ENCODE results near the gene CCDC174.

CCDC174 gene

GRCh38 chr3:14633819-14634424 is 17.6 kb upstream of the CCDC174 start:
- no peak for TF ChIP-seq ZNF274 (IDR thresholded peaks at IDR 0.05; ENCODE audit: low read depth, low read length)
- H3K4me3 ChIP-seq (ENCODE audit: low read length), result no peak overlapping the region

DNA sequence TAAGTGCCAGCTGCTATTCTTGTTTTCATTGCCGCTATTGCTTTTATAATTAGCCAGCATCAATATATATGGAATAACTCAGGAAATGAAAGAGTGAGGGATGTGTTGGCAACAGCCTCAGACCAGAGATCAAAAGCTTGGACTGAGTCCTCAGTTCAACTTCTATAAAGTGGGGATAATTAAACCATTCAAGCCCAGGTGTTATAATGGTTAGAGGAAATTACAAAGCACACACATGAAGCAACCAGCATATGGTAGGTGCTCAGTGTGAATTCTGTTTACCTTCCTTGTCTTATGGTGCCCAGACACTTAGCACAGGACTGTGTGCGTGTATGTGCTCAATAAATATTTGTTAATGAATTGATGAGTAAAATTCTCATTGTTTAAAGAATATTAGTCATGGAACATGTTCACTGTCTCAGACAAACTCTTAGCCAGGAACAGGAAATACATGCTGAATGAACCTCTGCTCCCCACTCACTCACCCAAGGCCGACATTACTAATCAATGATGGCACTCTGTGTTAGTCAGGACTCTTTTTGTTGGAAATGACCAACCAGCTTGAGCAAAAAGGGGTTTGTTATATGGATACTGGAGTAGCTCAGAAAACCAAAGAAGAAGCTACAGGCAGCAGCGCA is 16.7 kb upstream of the CCDC174 start:
- no peak for TF ChIP-seq ZNF274 (IDR thresholded peaks at IDR 0.05; ENCODE audit: low read depth, low read length)
- H3K4me3 ChIP-seq (ENCODE audit: low read length), result no peak overlapping the region

- TF ChIP-seq ZNF274 (IDR thresholded peaks at IDR 0.05; ENCODE audit: low read depth, low read length), result no peak
- no peak overlapping the region for H3K4me3 ChIP-seq (ENCODE audit: low read length)
Measured at GRCh38 chr3:14636496-14637087, 15.0 kb upstream of the CCDC174 start.

- no peak for TF ChIP-seq ZNF274 (IDR thresholded peaks at IDR 0.05; ENCODE audit: low read depth, low read length)
- H3K4me3 ChIP-seq (ENCODE audit: low read length), result no peak overlapping the region
Measured at GRCh38 chr3:14640157-14640562, 11.4 kb upstream of the CCDC174 start.

DNA sequence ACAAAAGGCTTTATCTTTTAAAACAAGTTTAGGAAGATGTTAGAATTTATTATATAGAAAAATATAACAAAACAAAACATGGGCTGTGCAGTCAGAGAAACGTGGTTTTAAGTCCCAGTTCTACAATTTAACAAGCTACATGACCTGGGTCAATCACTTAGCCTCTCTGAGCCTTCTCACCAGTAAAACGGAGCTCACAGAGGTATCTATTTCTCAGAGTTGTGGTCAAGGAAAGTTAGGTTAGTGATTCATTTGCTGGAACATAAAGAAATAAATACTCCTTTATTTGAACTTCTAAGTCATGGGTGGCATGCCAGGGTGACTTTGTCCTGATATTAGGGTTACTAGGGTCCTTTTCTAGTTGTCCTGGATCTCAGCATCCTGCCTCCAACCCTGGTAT is 10.8 kb upstream of the CCDC174 start:
- H3K4me3 ChIP-seq (ENCODE audit: low read length), result no peak overlapping the region
- no peak for TF ChIP-seq ZNF274 (IDR thresholded peaks at IDR 0.05; ENCODE audit: low read depth, low read length)

DNA sequence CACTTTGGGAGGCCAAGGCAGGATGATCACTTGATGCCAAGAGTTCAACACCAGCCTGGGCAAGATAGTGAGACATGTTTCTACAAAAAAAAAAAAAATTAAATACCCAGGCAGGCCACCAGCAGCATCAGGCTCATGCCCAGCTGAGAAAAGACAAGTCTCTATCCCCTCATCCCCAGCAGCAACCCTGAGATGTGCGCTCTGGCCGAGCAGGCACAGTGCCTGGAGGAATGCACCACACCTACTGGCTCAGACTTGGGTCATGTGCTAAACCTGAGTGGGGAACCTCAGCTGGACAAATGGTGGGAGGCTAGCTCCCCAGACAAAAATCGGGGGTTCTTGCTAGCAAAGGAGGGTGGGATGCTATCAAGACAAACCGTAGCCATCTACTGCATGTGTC is 10.2 kb upstream of the CCDC174 start:
- no peak for TF ChIP-seq ZNF274 (IDR thresholded peaks at IDR 0.05; ENCODE audit: low read depth, low read length)
- H3K4me3 ChIP-seq (ENCODE audit: low read length), result no peak overlapping the region

DNA sequence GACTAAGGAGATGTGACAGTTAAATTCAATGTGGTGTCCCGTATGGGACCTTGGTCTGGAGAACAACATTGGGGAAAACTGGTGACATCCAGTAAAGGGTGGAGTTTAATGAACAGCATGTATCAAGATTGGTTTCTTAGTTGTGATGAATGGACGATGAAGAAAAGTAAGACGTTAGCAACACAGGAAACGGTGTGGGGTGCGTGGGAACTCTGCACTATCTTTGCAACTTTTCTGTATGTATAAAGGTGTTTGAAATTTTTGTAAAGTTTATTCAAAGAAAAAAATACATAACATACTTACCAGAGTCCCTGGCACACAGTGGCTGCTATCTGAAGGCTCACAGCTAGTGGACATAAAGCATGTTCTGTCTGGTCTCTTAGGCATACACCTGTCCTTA is 6.1 kb upstream of the CCDC174 start:
- no peak overlapping the region for H3K4me3 ChIP-seq (ENCODE audit: low read length)
- TF ChIP-seq ZNF274 (IDR thresholded peaks at IDR 0.05; ENCODE audit: low read depth, low read length), result no peak

GRCh38 chr3:14646131-14646573 is 5.4 kb upstream of the CCDC174 start:
- no peak overlapping the region for H3K4me3 ChIP-seq (ENCODE audit: low read length)
- no peak for TF ChIP-seq ZNF274 (IDR thresholded peaks at IDR 0.05; ENCODE audit: low read depth, low read length)

GRCh38 chr3:14646589-14647413 is 4.8 kb upstream of the CCDC174 start:
- no peak overlapping the region for H3K4me3 ChIP-seq (ENCODE audit: low read length)
- no peak for TF ChIP-seq ZNF274 (IDR thresholded peaks at IDR 0.05; ENCODE audit: low read depth, low read length)

GRCh38 chr3:14647976-14648955 is 3.3 kb upstream of the CCDC174 start:
- no peak overlapping the region for H3K4me3 ChIP-seq (ENCODE audit: low read length)
- TF ChIP-seq ZNF274 (IDR thresholded peaks at IDR 0.05; ENCODE audit: low read depth, low read length), result no peak

DNA sequence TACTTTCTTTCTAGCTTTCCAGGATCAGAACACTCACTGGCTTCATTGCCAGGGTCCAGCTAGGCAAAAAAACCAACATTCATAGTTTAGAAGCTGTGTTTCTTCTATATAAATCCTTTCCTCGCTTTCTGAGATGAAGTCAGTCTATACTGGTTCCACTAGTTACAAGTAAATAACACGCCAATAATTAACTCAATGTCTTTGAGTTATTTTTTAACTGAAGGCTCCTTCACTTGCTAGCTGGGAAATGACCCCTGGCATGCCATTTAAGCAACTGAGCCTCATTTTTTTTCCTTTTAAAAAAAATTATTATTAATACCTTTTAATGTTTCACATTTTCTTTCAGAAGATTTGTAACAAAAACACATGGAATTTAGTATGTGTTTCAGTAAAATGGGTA is 2.1 kb upstream of the CCDC174 start:
- no peak overlapping the region for H3K4me3 ChIP-seq (ENCODE audit: low read length)
- TF ChIP-seq ZNF274 (IDR thresholded peaks at IDR 0.05; ENCODE audit: low read depth, low read length), result no peak

- H3K4me3 ChIP-seq (ENCODE audit: low read length), result peak overlapping the region; percentile 74; the same call in 1 of the 2 replicates
- TF ChIP-seq ZNF274 (IDR thresholded peaks at IDR 0.05; ENCODE audit: low read depth, low read length), result no peak
Measured at GRCh38 chr3:14650193-14650592, 1.4 kb upstream of the CCDC174 start.

DNA sequence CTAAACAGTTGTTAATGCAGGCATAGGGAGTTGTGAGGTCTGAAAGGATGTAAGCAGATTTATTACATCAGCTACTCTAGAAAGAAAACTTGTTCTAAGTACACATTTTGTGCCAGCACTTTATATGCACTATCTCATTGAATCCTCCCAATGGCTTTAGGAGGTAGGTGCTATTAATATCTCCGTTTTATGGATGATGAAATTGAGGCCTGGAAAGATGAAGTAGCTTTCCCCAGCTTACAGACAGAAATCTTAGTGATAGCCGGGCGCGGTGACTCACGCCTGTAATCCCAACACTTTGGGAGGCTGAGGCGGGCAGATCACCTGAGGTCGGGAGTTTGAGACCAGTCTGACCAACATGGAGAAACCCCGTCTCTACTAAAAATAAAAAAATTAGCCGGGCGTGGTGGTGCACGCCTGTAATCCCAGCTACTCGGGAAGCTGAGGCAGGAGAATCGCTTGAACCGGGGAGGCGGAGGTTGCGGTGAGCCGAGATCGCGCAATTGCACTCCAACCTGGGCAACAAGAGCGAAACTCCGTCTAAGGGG is 872 bp downstream of the CCDC174 start:
- peak overlapping the region; percentile 84 for H3K4me3 ChIP-seq (ENCODE audit: low read length)

Data from GM08714 (cell line).